Dermis blood vessel endothelial cell (primary cell): Measurements from ENCODE around the gene UNC93A. TPM values are rescaled to one million over a fixed set of nuclear protein-coding genes. Genes with fewer than 3 reads are reported as not detected.
A peak's percentile ranks its signal among the peaks of the same experiment; 100 is the strongest.
"Not testable (repeated sequence)": the region's sequence is repeated elsewhere in the genome, so short reads cannot be mapped to it uniquely, and the experiment has no call there.

Source experiments
- DNase-seq: peaks from one replicate; pipeline ENCODE4 v3.0.0; 2010
- total RNA-seq: library from RNA; depleted of rRNA; stranded (reverse); fragments of >200 nt; gene quantifications from 2 replicates; pipeline ENCODE4 v1.2.3, GENCODE V29; 2014

UNC93A gene
- total RNA-seq, 1 donor from 2014 or later: not detected

GRCh38 chr6:167342879-167343610 lies 51.9 kb downstream of the UNC93A start:
- DNase-seq: no peak

- no peak for DNase-seq
Observed at GRCh38 chr6:167345348-167345747, 54.2 kb downstream of the UNC93A start.

- no peak for DNase-seq
Observed at GRCh38 chr6:167345960-167346359, 54.8 kb downstream of the UNC93A start.

GRCh38 chr6:167347226-167347625 lies 56.1 kb downstream of the UNC93A start:
- DNase-seq: no peak

- no peak for DNase-seq
Observed at GRCh38 chr6:167349631-167350274, 58.6 kb downstream of the UNC93A start.

GRCh38 chr6:167350275-167350696 lies 59.2 kb downstream of the UNC93A start:
- no peak for DNase-seq

GRCh38 chr6:167350731-167351655 lies 59.9 kb downstream of the UNC93A start:
- DNase-seq: peak; percentile 81

GRCh38 chr6:167351656-167352345 lies 60.7 kb downstream of the UNC93A start:
- no peak for DNase-seq

- no peak for DNase-seq
Observed at GRCh38 chr6:167356874-167357273, 65.8 kb downstream of the UNC93A start.

GRCh38 chr6:167358394-167358793 lies 67.3 kb downstream of the UNC93A start:
- not testable (repeated sequence) for DNase-seq

GRCh38 chr6:167361170-167361569 lies 70.1 kb downstream of the UNC93A start:
- DNase-seq: not testable (repeated sequence)

Other genes starting within 250 kb of the UNC93A start
- gene CCR6, start 168.2 kb upstream of the UNC93A start, total RNA-seq: not detected in 2 replicates
- gene GPR31, start 133.3 kb upstream of the UNC93A start, total RNA-seq: not detected in 2 replicates
- gene TTLL2, start 33.8 kb downstream of the UNC93A start, total RNA-seq: not detected in 2 replicates